Ramos (cell line): ENCODE measurements around the gene ASTN2.

Source experiments
- in situ Hi-C: fragments of 300-500 bp; cut with MboI; formaldehyde crosslinking; loops from one replicate; pipeline ENCODE4 v1.14.3; 2022; ENCODE audit warnings: low sequenced_read_pairs; ENCODE audit not compliant: unreplicated experiment

Gene ASTN2

DNA sequence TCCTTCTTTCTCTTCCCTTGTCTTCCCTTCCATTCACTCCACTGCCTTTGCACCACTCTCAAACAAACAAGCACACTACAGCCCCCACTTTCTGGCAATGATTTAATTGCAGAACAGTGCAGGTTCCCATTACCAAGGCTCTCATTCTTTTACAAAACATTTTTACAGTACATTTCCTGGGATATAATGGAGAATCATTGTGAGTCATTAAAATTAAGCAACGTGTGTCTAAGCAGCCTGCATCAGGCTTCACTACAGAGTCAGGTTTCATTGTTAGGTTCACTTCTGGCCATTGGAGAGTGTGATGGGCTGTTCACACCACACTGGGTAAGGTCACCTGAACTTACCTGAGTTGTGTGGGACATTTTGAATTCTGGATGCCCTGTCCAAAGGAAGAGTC, 424.3 kb downstream of the ASTN2 start:
- in situ Hi-C loops = no loop called here

DNA sequence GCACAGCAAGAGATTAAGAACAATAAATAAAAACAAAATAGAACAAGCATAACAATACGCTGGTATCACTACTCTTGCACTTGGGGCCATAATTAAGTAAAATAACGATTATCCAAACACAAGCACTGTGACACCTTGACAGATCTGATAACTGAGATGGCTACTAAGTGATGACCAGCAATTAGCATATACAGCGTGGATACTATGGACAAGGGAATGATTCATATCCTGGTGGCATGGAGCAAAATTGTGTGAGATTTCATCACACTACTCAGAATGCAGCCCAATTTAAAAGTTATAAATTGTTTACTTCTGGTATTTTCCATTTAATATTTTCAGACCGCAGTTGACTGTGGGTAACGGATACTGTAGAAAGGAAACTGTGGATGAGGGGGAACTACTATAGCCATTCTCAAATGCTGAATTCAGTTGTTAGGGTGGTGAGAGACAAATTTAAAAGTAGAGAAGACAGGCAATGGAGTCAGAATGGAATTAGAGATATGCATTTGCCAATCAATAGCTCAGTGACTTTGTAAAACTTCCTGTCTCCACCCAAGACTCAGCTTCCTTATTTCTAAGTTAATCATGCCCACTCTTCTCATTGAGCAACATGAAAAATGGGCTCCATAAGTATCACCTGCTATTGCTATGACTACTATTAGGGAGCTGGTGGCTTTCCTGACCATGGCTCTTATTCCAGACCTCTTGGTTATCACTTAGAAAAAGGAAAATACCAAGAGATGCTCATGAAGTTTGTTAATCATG, 427.0 kb downstream of the ASTN2 start:
- in situ Hi-C loops = no loop called here

DNA sequence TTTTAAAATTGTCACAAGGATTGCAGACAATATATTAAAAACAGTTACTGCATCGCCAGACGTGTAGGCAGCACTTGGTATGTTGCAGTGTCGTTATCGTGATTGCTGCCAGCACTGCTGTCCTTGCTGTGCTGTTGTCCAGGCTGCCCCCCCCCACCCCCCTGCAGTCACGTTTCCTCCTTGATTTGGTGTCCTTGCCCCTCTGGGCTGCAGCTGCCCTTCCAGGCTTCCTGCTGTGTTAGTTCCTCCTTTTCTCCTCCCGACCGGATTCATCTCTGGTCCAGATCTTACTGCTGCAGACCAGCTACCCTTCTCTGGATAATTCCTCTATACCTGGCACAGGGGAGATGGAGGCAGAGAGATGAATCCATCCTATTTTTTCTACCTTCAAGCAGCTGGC, 428.8 kb downstream of the ASTN2 start:
- in situ Hi-C loops = no loop called here

DNA sequence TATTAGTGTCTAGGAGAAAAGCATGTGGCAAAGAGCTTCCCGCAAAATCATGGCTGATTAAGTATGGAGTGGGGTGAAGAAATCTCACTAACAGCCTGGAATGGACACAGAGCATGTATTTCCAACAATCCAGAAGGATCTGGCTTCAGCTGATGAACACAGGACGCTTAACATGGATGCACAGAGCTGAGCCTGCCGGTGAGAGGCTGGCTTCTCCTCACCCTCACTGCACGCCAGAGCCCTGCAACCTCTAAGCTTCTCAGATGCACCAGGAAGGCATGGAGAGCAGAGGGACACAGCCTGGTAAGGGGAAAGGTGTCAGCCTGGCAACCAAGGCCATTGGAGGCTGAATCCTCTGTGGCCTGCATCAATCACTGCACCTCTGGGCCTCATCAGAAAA, 429.3 kb downstream of the ASTN2 start:
- in situ Hi-C loops = no loop called here

DNA sequence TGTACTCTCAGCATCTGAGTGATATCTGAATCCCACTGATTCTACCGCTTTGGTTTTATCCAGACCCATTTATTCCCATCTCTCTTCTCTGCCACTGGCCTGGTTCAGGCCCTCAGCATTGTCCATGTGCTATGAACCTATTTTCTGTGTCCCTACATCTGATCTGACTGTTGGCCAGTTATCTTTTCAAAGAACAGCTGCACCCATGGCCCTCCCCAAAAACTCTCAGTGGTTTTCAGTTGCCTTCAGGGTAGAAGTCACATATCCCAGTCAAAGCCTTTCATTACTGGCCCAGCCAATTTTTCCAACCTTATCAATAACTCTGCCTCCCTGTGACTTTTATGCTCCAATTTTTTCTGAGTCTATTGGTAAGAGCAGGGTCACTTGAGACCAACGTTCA, 430.7 kb downstream of the ASTN2 start:
- in situ Hi-C loops = no loop called here

DNA sequence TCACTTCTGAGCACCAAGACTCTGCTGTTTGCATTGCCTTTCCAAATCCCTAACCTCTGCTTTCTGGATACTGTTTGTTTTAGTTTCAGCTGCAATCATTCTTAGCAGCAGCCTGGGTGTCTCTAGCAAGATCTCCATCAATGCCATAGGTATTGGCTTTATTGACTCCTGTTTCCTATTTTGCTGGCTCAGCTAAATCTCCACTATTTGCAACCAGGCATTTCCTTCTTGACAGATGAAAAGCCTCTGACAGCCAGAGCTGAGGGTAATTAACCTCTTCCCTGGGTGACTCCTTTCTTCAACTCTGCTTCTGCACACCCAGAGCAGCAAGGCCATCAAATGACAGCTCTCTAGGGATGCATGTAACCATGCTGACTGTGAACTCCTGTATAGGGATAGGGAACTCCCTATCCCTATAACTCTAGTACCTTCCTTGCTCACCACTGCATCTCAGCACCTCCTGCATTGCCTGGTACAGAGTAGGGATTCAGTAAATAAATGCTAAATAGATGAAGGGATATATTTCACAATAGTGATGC, 434.2 kb downstream of the ASTN2 start:
- in situ Hi-C loops = no loop called here

DNA sequence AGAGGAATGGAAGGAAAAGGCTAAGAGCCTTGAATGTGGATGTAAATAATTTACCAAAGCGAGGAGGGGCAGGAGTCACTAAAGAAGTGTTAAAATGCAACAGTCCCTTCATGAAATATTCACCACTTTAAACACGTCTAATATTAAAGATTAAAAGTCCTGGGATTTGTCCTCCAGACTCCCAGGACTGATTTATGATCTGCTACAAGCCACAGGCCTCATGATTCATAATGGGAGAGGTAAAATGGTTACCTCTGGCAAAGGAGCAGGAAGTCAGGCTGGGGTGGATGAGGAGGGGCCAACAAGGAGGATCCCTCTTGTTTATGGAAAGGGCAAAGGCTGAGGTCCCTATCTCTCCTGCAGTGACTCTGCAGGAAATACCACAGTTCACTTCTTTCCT, 435.4 kb downstream of the ASTN2 start:
- in situ Hi-C loops = no loop called here

DNA sequence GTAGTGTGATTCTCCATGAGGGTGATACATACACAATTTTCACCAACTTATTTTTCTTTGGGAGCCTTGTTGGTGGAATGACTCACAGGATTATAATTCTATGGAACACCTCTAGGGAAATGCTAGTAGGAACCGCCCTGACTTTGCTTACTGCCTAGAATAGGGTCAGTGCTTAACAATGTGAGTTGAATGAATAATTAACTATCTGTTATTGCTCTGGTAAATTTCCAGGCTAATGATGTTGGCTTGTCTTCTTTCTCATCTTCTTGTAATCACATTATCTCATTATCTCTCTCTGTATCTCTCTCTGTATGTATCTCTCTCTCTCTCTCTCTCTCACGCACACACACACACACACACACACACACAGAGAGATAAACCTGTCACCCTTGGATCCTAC, 436.7 kb downstream of the ASTN2 start:
- in situ Hi-C loops = no loop called here

DNA sequence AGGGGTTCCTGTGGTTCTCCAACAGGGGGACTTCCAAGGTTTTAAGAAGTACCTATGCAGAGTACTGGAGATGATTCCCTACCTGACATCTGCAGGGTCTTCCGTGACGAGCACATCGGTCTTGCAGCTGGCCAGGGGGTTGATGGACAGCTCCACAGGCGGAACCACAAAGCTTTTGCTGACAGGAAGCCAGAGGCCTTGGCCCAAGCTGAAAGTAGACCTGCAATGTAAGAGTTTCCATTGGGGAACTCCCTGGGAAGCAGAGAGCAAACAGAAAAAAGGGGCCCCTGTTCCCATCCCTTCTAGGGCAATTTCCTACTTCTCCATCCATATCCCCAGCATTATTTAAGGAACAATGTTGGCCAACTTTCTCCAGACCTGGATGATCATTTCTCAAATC, 439.7 kb downstream of the ASTN2 start:
- in situ Hi-C loops = no loop called here

DNA sequence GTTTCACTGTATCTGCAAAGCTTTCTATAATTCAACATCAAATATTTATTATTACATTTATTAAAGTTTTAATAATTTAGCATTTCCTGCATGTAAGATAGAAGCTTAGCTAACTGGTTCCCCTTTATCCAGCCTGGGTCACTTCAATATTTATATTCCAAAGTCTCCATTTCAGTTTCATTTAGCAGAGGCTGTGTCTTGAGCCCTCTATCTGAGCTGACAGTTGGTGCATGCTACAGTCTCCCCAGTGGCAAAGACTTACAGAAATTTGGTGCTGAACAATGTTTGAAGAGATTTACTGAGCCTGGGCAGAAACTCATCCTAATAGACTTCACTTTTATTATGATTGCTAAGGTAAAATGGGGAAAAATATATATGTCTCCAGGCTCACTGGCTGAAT, 448.7 kb downstream of the ASTN2 start:
- in situ Hi-C loops = no loop called here

DNA sequence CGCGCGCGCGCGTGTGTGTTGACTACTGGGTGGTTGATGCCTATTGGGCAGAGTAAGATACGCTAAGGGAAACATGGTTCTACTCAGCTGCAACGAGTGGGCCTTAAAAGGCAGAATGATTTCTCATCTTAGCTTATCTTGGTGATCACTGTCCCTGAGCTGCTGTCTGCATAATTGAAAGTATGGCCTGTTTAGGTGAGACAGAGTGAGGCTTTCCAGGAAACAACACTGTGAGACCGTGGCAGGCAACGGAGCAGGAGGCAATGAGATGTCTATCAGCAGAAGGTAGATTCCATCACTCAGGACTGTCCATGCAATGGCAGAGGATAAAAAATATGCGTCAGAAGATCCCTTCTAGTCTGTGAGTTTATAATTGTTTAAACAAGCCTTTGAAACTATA, 450.6 kb downstream of the ASTN2 start:
- in situ Hi-C loops = no loop called here

DNA sequence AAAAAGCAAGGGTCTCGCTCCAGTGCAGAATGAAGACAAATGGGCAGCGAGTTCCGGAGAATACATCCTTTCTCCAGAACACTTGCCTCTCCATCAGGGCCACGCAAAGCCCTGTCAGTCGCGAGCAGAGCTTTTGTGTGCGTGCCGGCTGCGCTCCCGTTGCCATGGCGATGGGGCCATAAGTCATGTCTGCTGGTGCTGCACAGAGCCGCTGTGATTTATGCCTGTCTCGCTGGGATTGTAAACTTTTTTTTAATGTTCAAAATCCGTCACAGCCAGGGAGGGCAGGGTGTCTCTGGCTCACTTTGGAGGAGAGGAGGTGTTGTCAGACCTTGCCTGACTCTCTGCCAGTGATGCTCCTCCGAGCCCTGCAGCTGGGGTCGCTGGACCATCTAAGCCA, 455.0 kb downstream of the ASTN2 start:
- in situ Hi-C loops = no loop called here

DNA sequence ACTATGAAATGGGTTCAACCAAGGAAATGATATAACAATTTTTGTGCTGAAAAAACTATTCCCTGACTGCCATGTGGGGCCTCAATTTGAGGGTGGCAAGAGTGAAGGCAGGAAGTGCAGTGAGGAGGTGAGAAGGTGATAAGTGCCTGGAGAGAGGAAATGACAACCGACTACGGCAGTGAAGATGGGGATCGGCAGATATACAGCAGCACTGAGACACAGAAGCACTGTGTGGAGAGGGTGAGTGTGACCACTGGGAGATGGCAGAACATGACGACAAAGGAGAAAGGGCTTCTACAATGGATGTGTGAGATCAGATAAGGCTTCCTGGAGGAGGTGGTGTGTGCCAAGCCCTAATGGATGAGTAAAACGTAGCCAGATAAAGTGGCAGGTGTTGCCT, 456.0 kb downstream of the ASTN2 start:
- in situ Hi-C loops = no loop called here

DNA sequence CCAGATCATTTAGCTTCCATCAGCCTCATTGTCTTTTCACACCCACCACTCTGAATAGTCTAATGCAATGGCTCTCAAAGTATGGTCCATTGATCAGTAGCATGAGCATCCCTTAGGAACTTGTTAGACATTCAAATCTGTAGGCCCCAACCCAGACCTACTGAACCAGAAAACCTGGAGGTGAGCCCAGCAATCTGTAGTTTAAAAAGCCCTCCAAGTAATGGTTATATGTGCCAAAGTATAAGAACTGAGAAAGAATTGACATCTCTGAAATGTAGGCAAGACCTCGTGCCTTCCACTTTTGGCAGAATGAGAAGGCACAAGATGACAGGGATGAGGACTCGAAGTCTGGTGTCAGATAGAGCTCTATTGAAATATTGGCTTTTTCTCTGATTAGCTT, 460.1 kb downstream of the ASTN2 start:
- in situ Hi-C loops = no loop called here

DNA sequence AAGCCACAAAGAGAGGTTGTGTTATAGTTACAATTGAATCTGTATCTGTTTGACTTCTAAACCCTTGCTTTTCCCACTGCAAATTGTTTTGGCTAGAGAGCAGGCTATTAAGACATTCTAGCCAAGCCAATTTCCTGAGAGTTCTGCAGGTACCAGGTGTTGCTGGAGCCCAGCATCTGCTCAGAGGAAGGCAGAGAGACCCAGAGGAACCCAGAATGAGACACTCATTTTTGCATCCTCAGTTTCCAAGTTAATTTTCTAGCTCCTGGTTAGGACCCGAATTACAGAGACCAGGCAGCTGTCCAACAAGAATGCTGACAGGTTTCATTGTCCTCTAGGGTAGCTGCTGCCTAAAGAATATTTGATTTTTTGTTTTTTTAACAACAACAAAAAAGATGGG, 461.6 kb downstream of the ASTN2 start:
- in situ Hi-C loops = no loop called here

DNA sequence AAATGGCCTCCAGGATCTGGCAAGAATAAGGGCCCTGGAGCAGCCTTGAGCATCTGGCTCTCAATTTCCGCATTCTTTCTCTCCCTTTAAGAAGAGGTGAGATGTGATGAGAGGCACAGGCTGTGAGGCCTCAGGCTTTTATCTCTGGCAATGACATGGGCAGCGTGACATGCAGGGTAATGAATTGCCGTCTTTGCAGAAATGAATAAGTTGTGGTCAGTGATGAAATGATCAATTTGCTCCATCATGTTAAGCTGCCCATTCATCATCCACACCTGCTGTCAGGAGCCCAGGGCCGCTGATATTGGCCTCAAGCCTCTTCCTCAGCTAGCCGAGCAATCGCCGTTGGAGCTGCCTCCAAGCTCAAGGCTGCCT, 462.4 kb downstream of the ASTN2 start:
- in situ Hi-C loops = no loop called here

DNA sequence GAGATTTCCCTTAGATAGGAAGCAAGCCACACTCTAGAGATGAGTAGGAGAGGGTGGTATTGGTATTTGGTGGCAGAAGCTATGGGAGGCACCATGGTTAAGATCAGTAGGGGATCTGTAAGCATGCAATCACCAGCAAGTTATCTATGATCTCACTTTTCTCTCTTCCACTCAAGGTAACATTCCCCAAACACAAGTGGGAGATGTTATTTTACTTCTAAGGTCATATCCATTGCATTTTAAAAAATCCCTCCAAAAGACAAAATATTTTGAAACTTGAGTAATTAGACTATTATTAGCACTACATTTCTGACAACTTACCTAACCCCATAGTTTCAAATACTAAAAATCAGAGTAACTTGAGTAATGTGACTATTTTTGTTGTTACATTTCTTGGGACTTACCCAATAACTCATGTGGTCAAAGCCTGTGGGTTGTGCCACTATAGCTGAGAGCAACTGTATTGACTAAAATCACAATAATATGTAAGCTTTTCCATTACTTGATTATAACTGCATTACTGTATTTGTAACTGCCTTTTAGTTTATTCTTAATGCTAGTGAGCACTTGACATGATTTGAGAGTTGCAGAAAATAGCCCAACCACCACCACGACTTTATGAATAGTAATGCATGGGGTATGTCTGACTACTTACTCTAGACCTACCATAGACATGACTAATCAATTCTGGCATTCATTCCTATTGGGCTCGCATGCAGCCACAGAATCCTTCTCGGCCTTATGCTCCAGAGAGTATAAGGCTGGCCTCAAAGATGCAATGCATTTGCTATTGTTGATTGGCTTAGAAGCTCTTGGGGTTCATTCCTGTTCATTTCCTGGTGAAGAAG, 463.0 kb downstream of the ASTN2 start:
- in situ Hi-C loops = no loop called here

DNA sequence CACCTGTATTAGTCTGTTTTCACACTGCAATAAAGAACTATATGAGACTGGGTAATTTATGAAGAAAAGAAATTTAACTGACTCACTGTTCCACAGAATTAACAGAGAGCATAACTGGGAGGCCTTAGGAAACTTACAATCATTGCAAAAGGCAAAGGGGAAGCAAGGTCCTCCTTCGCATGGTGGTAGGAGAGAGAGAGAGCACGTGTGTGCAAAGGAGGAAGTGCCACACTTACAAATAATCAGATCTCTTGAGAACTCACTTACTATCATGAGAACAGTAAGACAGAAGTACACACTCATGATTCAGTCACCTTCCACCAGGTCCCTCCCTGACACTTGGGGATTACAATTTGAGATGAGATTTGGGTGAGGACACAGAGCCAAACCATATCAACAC, 469.0 kb downstream of the ASTN2 start:
- in situ Hi-C loops = no loop called here

DNA sequence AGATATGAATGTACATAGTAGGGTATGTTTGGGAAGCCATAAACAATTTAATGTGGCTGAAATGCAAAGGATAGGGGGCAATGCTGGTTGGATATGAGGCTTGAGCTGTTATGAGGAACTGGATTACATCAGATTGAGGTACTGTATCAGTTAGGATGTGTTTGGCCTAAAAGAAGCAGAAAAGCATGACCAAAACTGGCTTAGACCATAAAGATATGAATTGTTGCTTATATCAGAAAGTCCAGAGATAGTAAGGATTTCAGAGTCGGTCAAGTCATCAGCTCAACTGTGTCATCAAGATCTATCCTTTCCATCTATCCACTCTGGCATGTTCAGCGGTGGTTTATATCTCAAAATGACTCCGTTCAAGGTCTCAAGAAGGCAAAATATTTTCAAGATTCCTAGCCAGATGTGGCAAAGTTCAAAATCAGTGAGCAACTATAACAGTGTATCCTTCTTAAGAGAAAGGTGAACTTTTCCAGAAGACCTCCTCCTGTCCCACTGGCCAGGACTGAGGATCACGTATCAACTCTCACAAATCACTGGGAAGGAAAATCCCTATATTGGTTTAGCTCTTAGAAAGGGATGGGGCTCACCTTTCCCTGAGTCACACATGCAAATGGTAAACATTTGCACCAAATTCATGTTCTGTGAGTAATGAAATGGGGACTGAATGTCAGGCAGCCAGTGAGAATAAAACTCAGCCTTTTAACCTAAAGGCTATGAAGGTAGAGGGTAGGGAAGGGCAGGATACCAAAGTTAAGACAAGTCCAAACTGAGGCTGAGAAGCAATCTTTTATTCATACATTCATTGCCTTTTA, 469.9 kb downstream of the ASTN2 start:
- in situ Hi-C loops = no loop called here

DNA sequence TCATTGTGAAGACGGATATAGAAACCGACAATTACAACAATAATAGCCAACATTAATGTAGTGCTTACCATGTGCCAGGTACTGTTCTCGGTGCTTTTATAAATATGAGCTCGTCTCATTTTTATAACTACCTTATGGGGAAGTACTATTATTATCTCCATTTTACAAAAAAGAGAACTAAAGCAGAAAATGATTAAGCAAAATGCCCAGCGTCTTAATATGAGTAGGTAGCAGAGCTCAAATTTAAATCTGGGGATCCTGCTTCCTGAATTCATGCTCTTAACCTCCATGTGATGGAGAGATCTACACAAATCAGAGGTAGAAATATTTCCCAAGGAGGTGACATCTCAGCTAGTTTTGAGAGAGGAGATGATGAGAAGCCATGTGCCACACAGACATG, 470.9 kb downstream of the ASTN2 start:
- in situ Hi-C loops = no loop called here

DNA sequence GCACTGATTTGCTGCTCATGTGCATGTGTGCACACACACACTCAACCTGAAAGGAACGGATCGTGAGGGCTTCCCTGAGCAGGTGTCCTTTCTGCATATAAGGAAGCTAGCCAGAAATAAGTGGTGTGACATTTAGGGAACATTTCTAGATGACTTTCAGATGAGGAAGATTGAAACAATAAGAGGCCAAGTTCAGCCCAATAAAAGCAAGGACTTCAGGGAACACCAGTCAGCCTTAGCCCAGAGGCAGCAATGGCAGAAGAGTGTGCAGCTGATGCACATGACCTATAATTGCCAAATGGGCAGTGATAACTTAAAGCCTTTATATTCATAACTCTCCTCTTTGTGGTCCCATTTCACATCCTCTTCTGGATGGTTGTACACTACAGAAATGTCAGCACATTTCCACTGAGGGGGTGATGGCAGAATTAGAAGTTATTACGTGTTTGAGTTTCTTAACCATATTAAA, 472.2 kb downstream of the ASTN2 start:
- in situ Hi-C loops = no loop called here
